HCT116 (cell line): ENCODE measurements around the gene KAZN.

Experiments
- EZH2phosphoT487 ChIP-seq: fragments of 200-600 bp; IDR thresholded peaks from 2 replicates; pipeline ENCODE4 v1.6.1; 2018; ENCODE audit warnings: antibody characterized with exemption, borderline replicate concordance
- POLR2A ChIP-seq: IDR thresholded peaks from 2 replicates; pipeline ENCODE4 v1.7.0; 2011; ENCODE audit warnings: borderline replicate concordance; ENCODE audit not compliant: insufficient read depth, insufficient read length; ENCODE audit errors: extremely low read depth
- TF ChIP-seq, protein P1 (sequence below), 3 experiments: fragments of 200-600 bp in 1 of 3; sonication (generic) in 1 of 3; IDR thresholded peaks in 2 of 3; conservative IDR thresholded peaks in 1 of 3; 2 replicates each; pipeline ENCODE4 v1.5.1; 2012 to 2017; ENCODE audit warnings: low read depth in 2 of 3, low read length in 2 of 3, antibody characterized with exemption in 1 of 3, borderline replicate concordance in 1 of 3, control low read depth in 1 of 3, mild to moderate bottlenecking in 1 of 3, mixed read lengths in 1 of 3, mixed run types in 1 of 3, moderate library complexity in 1 of 3; ENCODE audit not compliant: insufficient read depth in 1 of 3

DNA sequence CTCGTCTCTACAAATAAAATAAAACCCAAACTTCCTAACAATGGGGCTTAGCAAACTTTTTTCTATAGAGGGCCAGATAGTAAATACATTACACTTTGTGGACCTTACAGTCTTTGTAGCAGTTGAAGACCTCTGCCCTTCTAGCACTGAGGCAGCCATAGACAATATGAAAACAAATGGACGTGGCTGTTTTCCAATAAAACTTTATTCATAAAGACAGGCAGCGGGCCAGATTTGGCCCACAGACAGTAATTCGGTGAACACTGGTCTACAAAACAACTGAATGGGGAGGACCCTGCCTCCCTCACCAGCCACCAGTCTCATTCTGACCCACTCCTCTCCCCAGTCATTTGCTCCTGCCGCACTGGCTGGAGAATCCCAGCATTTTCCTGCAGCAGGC is 162.3 kb downstream of the KAZN start:
- TF ChIP-seq, protein P1, sequence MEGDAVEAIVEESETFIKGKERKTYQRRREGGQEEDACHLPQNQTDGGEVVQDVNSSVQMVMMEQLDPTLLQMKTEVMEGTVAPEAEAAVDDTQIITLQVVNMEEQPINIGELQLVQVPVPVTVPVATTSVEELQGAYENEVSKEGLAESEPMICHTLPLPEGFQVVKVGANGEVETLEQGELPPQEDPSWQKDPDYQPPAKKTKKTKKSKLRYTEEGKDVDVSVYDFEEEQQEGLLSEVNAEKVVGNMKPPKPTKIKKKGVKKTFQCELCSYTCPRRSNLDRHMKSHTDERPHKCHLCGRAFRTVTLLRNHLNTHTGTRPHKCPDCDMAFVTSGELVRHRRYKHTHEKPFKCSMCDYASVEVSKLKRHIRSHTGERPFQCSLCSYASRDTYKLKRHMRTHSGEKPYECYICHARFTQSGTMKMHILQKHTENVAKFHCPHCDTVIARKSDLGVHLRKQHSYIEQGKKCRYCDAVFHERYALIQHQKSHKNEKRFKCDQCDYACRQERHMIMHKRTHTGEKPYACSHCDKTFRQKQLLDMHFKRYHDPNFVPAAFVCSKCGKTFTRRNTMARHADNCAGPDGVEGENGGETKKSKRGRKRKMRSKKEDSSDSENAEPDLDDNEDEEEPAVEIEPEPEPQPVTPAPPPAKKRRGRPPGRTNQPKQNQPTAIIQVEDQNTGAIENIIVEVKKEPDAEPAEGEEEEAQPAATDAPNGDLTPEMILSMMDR (IDR thresholded peaks at IDR 0.05 in 2 of 3, conservative IDR thresholded peaks at IDR 0.05 in 1 of 3; ENCODE audit: borderline replicate concordance in 1 of 3, insufficient read depth in 1 of 3, low read depth in 2 of 3, low read length in 2 of 3), result no peak
- TF ChIP-seq POLR2A (no peak), EZH2phosphoT487 (no peak)
